SK-N-DZ (cell line): Measurements from ENCODE around the gene KDM3B.
"Not testable (repeated sequence)": the region's sequence is repeated elsewhere in the genome, so short reads cannot be mapped to it uniquely, and the experiment has no call there.

Source experiments
- DNase-seq: peaks from one replicate; pipeline ENCODE4 v3.0.0-alpha.2; 2015; ENCODE audit warnings: low spot score
- small RNA-seq, 2 experiments: library from RNA; depleted of rRNA; stranded (forward); fragments of <200 nt; gene quantifications; one replicate each; pipeline ENCODE3, GENCODE V24; 2014

KDM3B gene

GRCh38 chr5:138466125-138466899 is 113.8 kb downstream of the KDM3B start:
- DNase-seq = no peak

GRCh38 chr5:138466900-138467710 is 114.6 kb downstream of the KDM3B start:
- DNase-seq = no peak

DNA sequence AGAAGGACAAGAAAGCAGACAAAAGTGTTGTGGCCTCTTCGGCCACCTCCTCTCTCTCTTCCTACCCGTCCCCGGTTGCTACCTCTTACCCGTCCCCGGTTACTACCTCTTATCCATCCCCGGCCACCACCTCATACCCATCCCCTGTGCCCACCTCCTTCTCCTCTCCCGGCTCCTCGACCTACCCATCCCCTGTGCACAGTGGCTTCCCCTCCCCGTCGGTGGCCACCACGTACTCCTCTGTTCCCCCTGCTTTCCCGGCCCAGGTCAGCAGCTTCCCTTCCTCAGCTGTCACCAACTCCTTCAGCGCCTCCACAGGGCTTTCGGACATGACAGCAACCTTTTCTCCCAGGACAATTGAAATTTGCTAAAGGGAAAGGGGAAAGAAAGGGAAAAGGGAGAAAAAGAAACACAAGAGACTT is 115.2 kb downstream of the KDM3B start:
- no peak for DNase-seq

GRCh38 chr5:138468133-138468965 is 115.9 kb downstream of the KDM3B start:
- no peak for DNase-seq

DNA sequence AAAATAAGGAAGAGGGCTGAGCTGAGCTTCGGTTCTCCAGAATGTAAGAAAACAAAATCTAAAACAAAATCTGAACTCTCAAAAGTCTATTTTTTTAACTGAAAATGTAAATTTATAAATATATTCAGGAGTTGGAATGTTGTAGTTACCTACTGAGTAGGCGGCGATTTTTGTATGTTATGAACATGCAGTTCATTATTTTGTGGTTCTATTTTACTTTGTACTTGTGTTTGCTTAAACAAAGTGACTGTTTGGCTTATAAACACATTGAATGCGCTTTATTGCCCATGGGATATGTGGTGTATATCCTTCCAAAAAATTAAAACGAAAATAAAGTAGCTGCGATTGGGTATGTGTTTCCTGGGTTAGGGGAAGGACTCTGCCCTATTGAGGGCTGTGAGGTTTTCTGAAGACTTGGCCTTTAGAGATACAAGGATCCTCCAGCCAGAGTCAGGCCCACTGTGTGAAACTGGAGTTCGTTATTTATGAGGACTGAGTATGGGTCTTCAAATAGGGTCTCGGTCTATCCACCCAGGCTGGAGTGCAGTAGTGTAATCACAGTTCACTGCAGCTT is 116.6 kb downstream of the KDM3B start:
- no peak for DNase-seq

- DNase-seq = peak; percentile 17
These were observed 117.2 kb downstream of the KDM3B start for GRCh38 chr5:138469540-138470321.

- no peak for DNase-seq
These were observed 118.0 kb downstream of the KDM3B start for GRCh38 chr5:138470322-138471051.

GRCh38 chr5:138471052-138471361 is 118.5 kb downstream of the KDM3B start:
- no peak for DNase-seq

GRCh38 chr5:138472353-138472752 is 119.9 kb downstream of the KDM3B start:
- no peak for DNase-seq

- not testable (repeated sequence) for DNase-seq
These were observed 120.7 kb downstream of the KDM3B start for GRCh38 chr5:138473151-138473550.

DNA sequence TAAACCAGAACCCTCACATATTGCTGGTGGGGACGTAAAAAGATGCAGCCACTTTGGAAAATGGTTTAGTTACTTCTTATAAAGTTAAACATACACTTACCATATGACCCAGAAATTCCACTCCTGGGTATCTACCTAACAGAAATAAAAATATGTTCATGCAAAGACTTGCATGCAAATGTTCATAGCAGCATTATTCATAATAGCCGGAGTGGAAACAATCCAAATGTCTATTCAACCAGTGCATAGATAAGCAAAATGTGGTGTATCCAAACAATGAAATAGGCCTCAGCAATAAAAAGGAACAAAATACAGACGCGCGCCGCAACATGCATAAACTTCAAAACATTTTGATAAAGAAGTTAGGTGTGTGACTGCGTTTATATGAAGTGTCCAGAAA is 124.4 kb downstream of the KDM3B start:
- no peak for DNase-seq

GRCh38 chr5:138482638-138483037 is 130.2 kb downstream of the KDM3B start:
- DNase-seq = no peak

Small RNA genes within 50 kb of the gene (small RNA-seq; reads per million reads assigned to genes)
- 0 reads per million in 2 experiments for gene AC113403.1
